ENCODE data around the gene EPB41L5.
A peak's percentile ranks its signal among the peaks of the same experiment; 100 is the strongest.
"Not testable (repeated sequence)": the region's sequence is repeated elsewhere in the genome, so short reads cannot be mapped to it uniquely, and the experiment has no call there.

The EPB41L5 gene

DNA sequence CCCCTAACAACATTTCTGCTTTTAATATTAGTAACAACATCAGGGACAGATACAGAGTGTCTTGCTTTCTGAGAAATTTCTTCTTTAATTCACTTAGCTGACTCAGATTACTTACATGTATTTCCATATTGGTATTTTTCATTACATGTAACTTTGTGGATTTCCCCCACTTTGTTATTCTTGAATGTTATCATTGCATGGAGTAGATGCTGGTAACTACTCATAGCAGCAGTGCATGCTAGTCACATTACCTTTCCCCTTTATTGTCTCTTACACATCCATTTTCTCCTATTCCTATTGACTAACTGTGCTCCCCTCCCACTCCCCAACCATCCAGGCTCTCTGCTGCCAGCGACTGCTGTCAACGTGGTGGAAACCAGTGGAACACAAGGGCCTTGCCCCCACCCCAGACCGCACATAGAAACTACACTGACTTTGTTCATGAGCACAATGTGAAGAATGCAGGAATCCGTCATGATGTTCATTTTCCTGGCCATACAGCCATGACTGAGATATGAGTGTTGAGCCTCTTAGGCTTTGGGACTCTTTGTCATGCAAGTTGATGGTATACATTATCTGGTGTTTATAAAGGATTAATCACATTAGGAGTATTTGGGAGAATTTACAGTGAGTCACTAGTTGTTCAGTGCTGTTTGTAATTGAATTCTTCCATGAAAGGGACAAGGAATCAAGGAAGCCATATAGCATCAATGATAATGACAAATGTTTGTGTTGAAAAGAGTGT lies 91.0 kb downstream of the EPB41L5 start:
- peak; percentile 99 for DNase-seq

DNA sequence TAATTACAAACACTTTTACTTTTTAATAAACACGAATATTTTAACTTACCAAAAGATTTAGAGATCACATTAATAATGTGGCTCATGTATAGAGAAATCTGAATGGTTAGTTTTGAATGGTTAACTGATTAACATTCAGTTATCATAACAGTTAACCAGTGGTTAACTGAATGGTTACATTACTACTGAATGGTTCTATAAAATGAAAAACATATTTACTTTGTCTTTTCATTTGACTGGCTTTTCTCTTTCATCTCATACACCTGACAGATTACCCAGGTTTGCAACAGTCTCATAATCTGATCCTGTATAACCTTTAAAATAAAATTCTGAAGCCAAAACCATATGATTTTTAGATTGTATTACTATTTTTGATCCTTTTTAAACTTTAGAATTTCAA lies 91.9 kb downstream of the EPB41L5 start:
- DNase-seq: no peak

DNA sequence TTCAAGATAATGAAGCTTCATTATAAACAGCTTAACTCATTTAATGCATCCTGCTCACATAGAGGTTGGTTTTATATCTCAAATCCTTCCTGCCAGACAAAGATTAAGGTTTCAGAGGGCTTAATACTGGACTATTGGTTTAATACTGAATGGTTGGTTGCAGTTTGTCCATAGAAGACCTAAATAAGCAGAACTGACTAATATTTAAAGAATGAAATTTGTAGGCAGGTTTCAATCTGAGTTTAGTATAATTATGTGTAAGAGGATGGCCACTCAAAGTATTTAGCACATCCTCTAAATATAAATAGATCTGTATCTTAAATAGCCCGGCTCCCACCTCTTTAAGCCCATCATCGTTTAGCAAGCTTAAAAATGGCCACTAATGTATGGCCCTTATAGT lies 92.5 kb downstream of the EPB41L5 start:
- DNase-seq: peak; percentile 22

DNA sequence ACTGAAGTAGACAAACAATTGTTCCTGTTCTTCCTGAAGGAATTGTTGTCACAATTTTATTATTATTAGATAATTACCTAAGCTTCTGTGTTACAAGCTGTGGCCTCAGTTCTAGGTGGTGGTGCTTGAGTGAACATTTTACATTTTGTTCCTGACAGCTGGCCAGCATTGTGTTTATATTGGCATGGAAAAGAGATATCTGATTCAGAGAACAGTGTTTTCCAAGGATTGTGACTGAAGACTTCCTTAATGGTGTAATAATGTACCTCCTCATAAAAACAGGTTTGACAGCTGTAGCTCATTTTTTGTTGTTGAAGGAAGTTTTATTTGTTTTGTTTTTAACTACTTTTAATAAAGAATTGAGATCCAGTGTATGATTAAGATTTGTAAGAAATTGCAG lies 95.2 kb downstream of the EPB41L5 start:
- peak; percentile 81 for DNase-seq

DNA sequence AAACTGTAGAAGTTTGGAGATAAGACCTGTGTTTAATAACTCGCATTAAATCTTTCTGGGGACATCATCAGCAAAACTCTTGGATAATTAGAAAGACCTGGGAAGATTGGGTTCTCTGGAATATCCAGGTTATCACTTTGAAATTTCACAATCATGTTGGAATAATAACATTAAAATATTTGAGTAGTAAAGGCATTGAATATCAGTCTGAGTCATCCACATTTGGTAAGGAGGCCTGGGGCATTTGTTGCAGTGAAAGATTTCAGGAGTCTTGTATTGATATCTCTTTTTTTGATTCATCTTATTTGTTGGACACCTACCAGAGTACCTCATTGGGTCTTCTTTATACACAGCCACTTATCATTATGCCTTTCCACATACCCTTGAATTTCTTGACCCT lies 95.9 kb downstream of the EPB41L5 start:
- DNase-seq: peak; percentile 40

DNA sequence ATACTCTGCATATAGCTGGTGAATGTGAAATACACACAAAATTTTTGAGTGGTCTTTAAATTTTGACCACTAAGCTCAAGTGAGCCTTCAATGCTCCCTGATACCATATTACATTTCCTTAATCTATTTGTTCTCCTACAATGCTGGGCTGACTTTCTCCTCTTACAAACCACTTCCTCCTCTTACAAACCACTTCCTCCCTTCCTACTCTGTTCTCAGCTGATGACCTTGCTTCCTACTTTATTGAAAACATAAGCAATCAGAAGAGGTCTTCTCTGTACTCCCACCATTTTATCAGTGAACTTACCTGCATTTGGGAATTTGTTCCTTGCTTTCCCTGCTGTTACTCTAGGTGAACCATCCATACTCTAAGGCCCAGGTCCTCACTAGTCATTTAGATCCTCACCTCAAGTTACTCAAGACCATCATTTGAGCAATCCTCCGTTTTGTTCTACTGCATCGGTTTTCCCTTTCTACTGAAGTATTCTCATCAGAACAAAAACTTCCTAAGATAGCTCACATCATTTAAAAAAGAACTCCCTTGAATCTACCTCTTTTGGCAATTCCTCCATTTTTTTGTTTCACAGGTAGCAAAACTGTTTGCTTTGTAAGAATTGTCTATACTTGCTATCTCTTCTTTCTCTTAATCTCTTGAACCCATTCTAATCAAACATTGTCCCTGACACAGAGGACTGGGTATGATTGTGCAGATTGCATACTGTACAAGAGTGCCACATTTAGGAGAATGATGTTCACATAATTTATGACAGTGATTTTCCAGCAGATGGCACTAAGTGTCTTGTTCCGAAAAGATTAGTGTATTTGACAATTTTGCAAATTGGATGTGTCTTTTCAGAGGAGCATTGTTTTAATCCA lies 96.5 kb downstream of the EPB41L5 start:
- DNase-seq: peak; percentile 53

DNA sequence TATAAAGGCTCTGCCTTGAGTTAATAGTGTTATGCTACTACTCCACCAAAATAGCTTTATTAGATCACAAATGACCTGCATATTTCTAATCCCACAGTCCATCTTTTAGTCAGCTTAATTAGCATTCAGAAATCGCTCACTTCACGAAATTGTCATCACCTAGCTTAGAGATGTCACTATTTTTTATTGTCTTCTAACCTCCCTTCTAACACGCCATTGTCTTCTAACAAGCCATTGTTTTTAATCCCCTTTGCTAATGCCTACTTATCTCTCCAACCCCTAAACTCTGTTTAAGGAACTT lies 97.1 kb downstream of the EPB41L5 start:
- DNase-seq: no peak

DNA sequence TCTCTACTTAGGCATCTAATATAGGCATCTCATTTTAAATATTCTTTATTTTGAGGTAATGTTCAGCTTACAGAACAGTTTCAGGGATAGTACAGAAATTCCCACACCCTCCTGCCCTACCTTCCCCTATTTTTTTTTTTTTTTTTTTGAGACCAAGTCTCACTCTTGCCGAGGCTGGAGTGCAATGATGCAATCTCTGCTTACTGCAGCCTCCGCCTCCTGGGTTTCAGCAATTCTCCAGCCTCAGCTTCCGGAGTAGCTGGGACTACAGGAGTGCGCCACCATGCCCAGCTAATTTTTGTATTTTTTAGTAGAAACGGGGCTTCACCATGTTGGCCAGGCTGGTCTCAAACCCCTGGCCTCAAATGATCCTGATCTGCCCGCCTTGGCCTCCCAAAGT lies 97.6 kb downstream of the EPB41L5 start:
- DNase-seq: no peak

DNA sequence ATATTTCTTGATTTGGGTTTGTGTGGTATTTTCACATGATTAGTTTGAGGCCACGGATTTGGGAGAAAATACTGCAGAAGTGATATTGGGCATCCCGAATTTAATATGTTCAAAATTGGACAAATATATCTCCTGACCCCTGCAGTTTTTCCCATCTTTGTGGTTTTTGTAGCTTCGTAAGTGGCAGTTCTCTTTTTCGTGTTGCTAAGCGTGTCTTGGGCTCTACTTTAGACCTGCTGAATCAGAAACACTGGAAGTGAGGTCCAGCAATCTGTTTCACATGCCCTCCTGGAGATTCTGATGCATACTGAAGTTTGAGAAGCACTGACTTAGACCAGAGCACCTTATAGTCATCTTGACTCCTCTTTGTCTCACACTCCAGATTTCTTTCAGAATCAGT lies 98.3 kb downstream of the EPB41L5 start:
- DNase-seq: no peak

DNA sequence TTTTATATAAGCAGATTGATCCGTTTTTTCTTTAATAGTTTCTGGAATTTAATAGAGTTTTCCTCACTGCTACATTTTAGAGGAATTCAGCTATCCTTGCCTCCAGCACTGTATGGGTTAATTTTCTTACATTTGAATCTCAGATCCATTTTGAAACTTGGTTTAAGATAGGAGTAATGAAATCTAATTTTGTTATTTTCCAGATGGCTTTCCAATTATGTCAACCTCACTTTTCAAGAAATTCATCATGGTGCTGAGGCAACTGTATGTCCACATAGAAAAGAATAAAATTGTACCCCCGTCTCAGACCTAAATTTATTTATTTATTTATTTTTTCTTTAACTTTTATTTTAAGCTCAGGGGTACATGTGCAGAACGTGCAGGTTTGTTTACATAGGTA lies 105.1 kb downstream of the EPB41L5 start:
- no peak for DNase-seq

DNA sequence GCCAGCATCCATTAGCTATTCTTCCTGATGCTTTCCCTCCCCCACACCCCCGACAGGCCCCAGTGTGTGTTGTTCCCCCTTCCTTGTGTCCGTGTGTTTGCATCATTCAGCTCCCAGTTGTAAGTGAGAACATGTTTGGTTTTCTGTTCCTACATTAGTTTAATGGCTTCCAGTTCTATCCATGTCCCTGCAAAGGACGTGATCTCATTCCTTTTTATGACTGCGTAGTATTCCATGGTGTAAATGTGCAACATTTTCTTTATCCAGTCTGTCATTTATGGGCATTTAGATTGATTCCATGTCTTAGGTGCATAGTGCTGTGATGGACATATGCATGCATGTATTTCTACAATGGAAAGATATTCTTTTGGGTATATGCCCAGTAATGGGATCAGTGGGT lies 105.6 kb downstream of the EPB41L5 start:
- no peak for DNase-seq

DNA sequence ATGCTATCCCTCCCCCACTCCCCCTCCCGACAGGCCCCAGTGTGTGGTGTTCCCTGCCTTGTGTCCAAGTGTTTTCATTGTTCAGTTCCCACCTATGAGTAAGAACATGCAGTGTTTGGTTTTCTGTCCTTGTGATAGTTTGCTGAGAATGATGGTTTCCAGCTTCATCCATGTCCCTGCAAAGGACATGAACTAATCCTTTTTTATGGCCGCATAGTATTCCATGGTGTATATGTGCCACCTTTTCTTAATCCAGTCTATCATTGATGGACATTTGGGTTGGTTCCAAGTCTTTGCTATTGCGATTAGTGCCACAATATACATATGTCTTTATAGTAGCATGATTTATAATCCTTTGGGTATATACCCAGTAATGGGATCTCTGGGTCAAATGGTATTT lies 108.5 kb downstream of the EPB41L5 start:
- DNase-seq: not testable (repeated sequence)

DNA sequence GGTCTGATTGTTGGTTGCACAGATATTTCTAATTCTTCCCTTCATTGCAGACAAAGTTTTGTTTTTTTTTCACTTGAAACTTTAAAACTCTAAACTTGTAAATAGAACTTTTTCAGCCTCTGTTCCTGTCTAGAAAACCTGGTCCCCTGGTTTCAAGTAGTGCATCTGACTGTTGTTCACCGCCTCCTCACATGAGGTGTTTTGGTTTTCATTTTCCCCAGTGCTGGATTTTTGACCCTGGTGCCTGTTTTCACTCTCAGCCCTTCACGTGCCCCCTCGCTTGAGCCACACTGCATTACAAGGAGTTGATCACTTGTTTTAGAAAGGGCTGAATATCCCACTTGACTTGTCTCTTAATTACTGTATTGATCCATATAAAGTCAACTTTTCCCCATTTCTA lies 110.2 kb downstream of the EPB41L5 start:
- DNase-seq: no peak

DNA sequence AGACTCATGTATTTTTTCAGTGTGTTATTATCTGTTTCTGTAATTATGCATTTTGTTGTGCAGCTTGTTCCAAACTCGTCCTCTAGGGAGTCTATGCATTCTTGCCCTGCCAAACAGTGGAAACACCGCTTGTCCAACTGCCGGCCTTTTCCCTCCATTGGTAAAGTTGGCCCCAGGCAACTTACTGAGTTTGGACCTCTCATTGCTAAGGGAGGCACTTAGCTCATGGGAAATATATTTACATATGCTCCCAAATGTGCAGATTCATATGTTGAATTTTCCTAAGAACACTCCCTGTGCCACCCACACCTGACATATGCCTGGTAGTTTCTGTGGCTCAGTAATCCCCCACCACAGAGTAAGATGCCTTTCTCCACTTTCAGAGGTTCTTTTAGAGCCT lies 112.3 kb downstream of the EPB41L5 start:
- no peak for DNase-seq

DNA sequence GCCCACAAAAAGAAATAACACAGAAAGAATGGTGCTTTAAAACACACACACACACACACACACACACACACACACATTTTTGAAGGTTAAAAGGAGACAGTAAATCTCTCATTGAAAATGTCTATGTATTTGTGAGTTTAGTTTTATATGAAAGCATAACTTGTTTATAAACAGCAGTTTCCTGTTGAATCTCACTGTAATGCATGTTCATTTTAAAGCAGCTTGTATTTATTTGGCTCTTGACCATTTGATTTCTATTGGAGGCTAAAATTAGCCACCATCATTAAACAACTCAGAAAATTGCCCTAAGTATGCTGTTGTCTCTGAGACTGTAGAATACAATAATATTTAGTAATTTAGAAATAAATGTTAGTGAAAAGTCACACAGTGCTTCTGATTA lies 115.3 kb downstream of the EPB41L5 start:
- DNase-seq: no peak

DNA sequence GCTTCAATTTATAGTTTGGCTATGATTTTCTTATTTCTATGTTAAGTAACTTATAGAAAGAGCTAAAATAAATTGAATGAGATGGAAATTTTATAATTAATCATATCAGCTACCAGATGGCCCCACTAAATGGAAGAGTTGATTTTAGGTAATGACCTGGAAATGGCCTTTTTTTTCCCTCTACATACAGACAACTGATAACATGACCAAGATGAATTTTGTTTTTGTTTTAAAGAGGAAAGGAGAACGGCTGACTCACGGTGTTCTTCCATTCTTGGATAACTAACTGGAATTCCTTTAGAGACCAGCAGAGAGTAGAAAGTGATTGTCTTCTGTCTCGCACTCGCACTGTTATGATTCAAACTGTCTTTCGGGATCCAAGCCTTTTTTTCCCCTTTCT lies 119.3 kb downstream of the EPB41L5 start:
- peak; percentile 63 for DNase-seq

DNA sequence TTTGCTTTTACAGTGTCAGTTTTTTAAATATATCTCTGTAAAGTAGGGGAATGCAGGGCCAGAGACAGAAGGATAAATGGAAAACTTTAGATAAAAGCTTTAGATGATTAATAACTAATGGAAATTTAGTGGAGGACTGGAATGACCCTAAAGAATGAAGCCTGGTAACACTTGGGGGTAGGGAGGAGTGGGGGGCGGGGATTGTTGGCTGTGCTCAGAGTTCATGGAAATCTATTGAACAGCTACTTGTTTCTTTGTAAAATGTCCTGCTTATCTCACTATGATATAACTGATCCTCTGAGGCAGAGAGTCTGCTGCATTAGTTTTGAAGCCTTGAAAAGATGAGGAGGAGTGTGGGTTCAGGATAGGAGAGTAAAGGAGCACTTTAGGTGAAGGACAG lies 119.8 kb downstream of the EPB41L5 start:
- no peak for DNase-seq

DNA sequence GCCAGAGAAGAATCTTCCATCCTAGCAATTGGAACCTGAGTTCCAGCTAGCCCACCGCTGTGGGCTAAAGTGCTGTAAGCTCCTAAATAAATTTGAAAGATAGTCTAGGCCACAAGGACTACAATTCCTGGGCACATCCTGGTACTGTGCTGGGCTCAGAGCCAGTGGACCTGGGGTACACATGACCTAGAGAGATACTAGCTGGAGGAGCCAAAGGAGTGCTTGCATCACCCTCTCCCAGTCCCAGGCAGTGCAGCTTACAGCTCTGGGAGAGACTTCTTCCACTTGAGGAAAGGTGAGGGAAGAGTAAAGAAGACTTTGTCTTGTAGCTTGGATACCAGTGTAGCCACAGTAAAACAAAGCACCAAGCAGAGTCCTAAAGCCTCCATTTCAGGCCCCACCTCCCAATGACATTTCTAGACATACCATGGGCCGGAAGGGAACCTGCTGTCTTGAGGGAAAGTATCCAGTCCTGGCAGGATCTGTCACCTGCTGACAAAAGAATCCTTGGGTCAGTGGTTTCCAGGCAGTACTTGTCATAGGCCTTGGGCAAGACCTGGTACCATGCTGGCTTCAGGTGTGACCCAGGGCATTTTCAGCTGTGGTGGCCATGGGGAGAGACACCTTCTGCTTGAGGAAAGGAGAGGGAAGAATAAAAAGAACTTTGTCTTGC lies 120.8 kb downstream of the EPB41L5 start:
- DNase-seq: no peak

DNA sequence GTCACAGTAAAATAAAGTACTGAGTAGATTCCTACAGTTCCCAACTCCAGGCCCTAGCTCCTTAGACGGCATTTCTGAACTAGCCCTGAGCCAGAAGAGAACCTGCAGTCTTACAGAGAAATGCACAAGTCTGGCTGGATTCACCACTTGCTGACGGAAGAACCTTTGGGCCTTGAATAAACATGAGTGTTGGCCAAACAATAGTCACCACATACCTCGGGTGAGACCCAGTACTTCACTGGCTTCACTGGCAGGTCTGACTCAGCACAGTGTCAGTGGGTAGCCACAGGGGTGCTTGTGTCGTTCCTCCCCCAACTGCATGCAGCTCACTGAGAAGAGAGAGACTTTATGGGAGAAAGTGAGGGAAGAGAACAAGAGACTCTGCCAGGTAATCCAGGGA lies 121.4 kb downstream of the EPB41L5 start:
- DNase-seq: peak; percentile 93

DNA sequence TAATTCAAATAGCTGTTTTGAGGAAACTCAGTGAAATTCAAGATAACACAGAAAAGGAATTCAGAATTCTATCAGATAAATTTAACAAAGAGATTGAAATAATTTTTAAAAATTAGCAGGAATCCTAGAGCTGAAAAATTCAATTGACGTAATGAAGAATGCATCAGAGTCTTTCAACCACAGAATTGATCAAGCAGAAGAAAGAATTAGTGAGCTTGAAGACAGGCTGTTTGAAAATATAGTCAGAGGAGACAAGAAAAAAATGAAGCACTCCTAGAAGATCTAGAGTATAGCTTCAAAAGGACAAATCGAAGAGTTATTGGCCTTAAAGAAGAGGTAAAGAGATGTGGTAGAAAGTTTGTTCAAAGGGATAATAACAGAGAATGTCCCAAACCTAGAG lies 122.1 kb downstream of the EPB41L5 start:
- not testable (repeated sequence) for DNase-seq

DNA sequence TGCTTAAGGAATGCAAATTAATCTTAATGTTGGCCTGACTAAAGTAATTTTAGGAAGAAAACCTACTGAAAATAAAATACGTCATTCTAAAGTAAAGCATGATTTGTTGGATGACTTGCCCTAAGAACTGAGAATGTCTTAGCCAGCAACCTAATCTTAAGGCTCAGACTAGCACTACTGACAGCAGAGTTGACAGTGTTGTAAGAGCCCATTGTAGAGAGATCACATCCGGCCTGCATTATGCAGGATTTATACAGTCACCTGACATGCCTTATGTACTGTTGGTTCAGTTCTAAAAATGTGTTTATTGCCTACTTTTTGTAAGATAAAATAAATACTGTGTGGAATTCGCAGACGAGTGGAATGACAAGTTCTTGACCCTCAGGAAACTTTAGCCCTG lies 128.0 kb downstream of the EPB41L5 start:
- no peak for DNase-seq

DNA sequence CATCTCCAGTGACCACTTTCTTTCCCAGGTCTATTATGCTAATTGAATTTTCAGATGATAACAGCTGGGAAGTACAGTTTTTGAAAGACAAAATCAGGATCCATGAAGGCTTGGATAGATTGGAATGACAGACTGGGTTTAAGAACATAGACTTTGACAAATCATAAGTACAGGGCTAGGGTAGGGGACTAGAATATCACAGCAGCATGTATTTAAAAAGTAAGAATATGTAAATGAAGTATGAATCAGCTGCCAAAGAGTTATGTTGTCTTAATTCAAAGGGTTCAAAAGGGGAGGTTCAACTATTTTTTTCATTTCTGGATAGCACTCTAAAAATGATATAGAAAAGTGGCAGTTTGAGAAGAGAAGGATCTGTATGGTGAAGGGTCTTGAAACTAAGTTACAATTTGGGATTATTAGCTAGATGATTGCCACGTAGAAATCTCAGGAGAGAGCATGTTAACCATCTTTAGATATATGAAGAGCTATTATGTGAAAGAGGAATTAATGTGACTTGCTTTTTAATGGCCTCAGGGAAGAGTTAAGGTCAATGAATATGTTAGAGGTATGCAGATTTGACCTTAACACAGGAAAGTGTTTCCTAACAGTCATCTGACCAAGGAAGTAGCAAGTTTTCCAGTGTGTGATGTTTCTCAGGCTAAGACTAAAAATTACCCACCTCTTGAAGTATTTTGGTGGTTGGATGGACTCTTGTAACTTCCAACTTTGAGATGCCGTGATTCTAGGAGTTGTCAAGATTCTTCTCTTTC lies 128.6 kb downstream of the EPB41L5 start:
- DNase-seq: no peak

DNA sequence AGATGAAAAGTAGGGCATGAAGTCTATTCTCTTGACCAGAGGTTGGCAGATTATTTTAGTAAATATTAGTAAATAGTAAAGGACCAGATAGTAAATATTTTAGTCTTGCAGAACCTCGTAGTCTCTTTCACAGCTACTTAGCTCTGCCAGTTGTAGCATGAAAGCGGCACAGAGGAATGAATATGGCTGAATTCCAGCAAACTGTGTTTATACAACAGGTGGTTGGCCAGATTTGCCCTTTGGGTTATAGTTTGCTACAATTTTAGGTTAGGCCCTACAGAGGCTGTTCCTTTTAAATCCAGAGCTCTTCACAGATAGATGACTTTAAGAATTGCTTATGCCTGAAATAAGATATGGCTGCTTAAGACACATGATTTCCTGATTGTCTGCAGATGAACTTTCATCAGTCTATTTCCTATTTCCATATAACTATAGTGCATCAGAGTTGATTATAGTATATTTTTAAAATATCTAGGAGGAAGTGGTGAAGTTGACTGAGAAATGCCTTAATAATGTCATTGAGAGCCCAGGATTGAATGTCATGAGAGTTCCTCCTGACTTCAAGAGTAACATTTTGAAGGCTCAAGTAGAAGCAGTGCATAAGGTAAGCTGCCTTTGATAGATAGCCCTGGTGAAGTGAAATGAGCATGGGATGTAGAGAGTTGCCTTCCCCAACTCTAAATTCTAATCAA lies 129.8 kb downstream of the EPB41L5 start:
- no peak for DNase-seq

Data from fibroblast of skin of right biceps (primary cell).